RWPE2 (cell line): Measurements from ENCODE around the gene MRPS7.

Experiments
- ATAC-seq: fragments of 200-7000 bp; cut with Tn5 transposase; 3 replicates; pipeline ENCODE4 v1.9.1; 2021; ENCODE audit warnings: low read depth
- DNase-seq: peaks from one replicate; pipeline ENCODE4 v3.0.0-alpha.2; 2020; ENCODE audit warnings: low spot score
- H3K27ac ChIP-seq: fragments of 450-650 bp; 2 replicates; pipeline ENCODE4 v1.5.1; 2017; ENCODE audit warnings: mild to moderate bottlenecking; ENCODE audit not compliant: poor library complexity, severe bottlenecking
- H3K27me3 ChIP-seq: fragments of 250-450 bp; sonication (Bioruptor Pico); 2 replicates; pipeline ENCODE4 v1.5.1; 2021; ENCODE audit warnings: mild to moderate bottlenecking, moderate library complexity; ENCODE audit not compliant: insufficient read depth, poor library complexity, severe bottlenecking
- H3K36me3 ChIP-seq: fragments of 250-450 bp; sonication (Bioruptor Pico); 2 replicates; pipeline ENCODE4 v1.5.1; 2020; ENCODE audit warnings: low read depth, mild to moderate bottlenecking, moderate library complexity
- H3K4me1 ChIP-seq: fragments of 250-450 bp; sonication (Bioruptor Pico); 2 replicates; pipeline ENCODE4 v1.5.1; 2021; ENCODE audit warnings: mild to moderate bottlenecking, moderate library complexity; ENCODE audit not compliant: insufficient read depth, poor library complexity, severe bottlenecking
- H3K4me3 ChIP-seq: fragments of 250-450 bp; sonication (Bioruptor Pico); 2 replicates; pipeline ENCODE4 v1.5.1; 2021; ENCODE audit warnings: mild to moderate bottlenecking, moderate library complexity; ENCODE audit not compliant: severe bottlenecking
- H3K9me3 ChIP-seq: fragments of 250-450 bp; sonication (Bioruptor Pico); 2 replicates; pipeline ENCODE4 v1.5.1; 2021; ENCODE audit warnings: mild to moderate bottlenecking, moderate library complexity; ENCODE audit not compliant: severe bottlenecking
- CTCF ChIP-seq: fragments of 450-650 bp; IDR thresholded peaks from one replicate; pipeline ENCODE4 v1.5.1; 2017; ENCODE audit warnings: mild to moderate bottlenecking, moderate library complexity; ENCODE audit not compliant: poor library complexity, severe bottlenecking

MRPS7 gene

GRCh38 chr17:75261336-75262111, at the start of gene MRPS7, which contains the start of gene GGA3:
TSS of gene MRPS7 (plus strand) at chr17:75261879. CDS start at chr17:75261901, 22 bp downstream.
TSS of gene GGA3 (minus strand) at chr17:75261606. CDS start at chr17:75261587, 19 bp downstream.
- peak within 1 kb of the TSS; percentile 71 for H3K4me3 ChIP-seq
- DNase-seq (peak; percentile 97), ATAC-seq (peak; percentile 92)
- H3K27me3 ChIP-seq, result no peaks in the 10 kb centered on the region
- H3K4me1 ChIP-seq, result peaks cover 6% of the 10 kb centered on the region
- TF ChIP-seq CTCF, result no peak
- peaks cover 43% of the 10 kb centered on the region for H3K36me3 ChIP-seq
- H3K27ac ChIP-seq, result peak within 1 kb of the TSS; percentile 74
- H3K9me3 ChIP-seq, result no peaks in the 10 kb centered on the region

GRCh38 chr17:75218131-75218530, 43.5 kb upstream of the MRPS7 start:
- H3K36me3 ChIP-seq, result peaks cover 98% of the 10 kb centered on the region

GRCh38 chr17:75219815-75220214, 41.9 kb upstream of the MRPS7 start:
- Histone ChIP-seq H3K9me3 (no peaks in the 10 kb centered on the region), H3K4me3 (no peak overlapping the region), H3K27ac (no peak overlapping the region), H3K4me1 (no peaks in the 10 kb centered on the region), H3K27me3 (no peaks in the 10 kb centered on the region), H3K36me3 (peaks cover 98% of the 10 kb centered on the region)
- ATAC-seq, result peak; percentile 14; the same call in 1 of the 3 replicates
- no peak for TF ChIP-seq CTCF
- no peak for DNase-seq

More at GRCh38 chr17:75218131-75218530, 43.5 kb upstream of the MRPS7 start:
- TF ChIP-seq CTCF, result no peak
- no peak overlapping the region for H3K27ac ChIP-seq
- H3K4me3 ChIP-seq, result no peak overlapping the region
- H3K4me1 ChIP-seq, result no peaks in the 10 kb centered on the region
- no peaks in the 10 kb centered on the region for H3K9me3 ChIP-seq
- no peak for ATAC-seq
- DNase-seq, result no peak
- no peaks in the 10 kb centered on the region for H3K27me3 ChIP-seq

DNA sequence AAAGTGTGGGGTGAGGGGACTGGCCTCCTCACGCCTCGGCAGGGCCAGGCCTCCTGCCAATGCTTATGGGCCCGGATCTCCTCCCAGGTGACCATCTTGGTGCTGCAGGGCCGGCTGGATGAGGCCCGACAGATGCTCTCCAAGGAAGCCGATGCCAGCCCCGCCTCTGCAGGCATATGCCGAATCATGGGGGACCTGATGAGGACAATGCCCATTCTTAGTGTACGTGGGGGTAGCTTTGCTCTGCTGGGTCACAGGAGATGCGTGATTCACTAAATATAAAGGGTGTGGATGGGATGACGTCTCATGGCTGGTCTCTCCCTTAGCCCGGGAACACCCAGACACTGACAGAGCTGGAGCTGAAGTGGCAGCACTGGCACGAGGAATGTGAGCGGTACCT, 36.7 kb upstream of the MRPS7 start:
- H3K36me3 ChIP-seq, result peaks cover 91% of the 10 kb centered on the region
- no peak for DNase-seq
- no peak overlapping the region for H3K27ac ChIP-seq
- no peak for ATAC-seq
- no peaks in the 10 kb centered on the region for H3K9me3 ChIP-seq
- H3K27me3 ChIP-seq, result no peaks in the 10 kb centered on the region
- no peak for TF ChIP-seq CTCF
- no peak overlapping the region for H3K4me3 ChIP-seq
- H3K4me1 ChIP-seq, result no peaks in the 10 kb centered on the region

GRCh38 chr17:75227729-75228128, 34.0 kb upstream of the MRPS7 start:
- no peak overlapping the region for H3K27ac ChIP-seq
- ATAC-seq (no peak), DNase-seq (no peak)
- no peaks in the 10 kb centered on the region for H3K27me3 ChIP-seq
- H3K4me1 ChIP-seq, result no peaks in the 10 kb centered on the region
- H3K4me3 ChIP-seq, result no peak overlapping the region
- H3K9me3 ChIP-seq, result no peaks in the 10 kb centered on the region
- no peak for TF ChIP-seq CTCF
- H3K36me3 ChIP-seq, result peaks cover 92% of the 10 kb centered on the region
